DMS79 treated with DMSO at 0.1 percent for 48 hours (cell line): ENCODE measurements around the gene EPRS1.
"Not testable (repeated sequence)": the region's sequence is repeated elsewhere in the genome, so short reads cannot be mapped to it uniquely, and the experiment has no call there.

Source experiments
- DNase-seq: peaks from one replicate; lab custom pipeline; 2025; lab: John Stamatoyannopoulos, UW

The EPRS1 gene

DNA sequence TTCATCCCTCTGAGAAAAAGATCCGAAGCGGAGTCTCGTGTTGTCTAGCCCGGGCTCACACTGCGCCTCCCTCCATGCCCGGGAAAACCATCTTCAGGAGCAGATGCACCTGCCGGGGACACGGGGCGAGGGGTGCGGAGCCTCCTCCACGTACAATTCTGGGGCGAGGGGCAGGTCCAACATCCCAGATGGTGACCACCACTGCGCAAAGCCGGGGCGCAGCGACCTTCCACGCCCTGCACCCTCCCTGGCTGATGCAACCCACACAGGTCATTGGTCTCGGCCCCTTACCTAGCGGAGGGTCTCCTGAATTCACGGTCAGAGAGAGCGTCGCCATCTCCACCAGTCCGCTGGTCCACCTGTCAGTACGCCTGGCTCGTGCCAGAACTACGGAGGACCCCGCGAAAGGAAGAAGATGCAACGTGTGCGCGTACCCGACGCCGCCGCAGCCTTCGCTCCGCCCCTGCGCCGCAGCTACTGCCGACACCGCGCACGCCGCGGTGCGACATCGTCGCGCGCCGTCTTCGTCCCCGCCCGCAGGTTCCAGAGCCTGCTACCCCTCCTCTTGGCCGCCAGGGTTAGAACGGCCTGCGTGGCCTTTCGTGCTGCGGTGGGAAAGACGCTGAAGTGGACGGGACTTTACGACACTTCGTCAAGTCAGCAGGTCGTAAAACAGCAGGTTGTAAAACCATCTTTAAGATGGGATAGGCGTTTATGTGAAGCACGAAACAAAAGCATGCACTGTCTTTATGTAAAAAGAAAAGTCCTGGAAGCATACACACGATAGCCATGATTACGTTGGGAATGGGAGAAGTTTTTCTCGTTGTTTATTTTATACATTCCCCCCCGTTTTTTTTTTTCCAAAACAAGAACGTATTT, at the start of gene EPRS1:
EPRS1 (minus strand) TSS at position 454 of the 879 bp plus-strand sequence; CDS start at position 337, 117 bp downstream.
- peak; percentile 96 for DNase-seq

DNA sequence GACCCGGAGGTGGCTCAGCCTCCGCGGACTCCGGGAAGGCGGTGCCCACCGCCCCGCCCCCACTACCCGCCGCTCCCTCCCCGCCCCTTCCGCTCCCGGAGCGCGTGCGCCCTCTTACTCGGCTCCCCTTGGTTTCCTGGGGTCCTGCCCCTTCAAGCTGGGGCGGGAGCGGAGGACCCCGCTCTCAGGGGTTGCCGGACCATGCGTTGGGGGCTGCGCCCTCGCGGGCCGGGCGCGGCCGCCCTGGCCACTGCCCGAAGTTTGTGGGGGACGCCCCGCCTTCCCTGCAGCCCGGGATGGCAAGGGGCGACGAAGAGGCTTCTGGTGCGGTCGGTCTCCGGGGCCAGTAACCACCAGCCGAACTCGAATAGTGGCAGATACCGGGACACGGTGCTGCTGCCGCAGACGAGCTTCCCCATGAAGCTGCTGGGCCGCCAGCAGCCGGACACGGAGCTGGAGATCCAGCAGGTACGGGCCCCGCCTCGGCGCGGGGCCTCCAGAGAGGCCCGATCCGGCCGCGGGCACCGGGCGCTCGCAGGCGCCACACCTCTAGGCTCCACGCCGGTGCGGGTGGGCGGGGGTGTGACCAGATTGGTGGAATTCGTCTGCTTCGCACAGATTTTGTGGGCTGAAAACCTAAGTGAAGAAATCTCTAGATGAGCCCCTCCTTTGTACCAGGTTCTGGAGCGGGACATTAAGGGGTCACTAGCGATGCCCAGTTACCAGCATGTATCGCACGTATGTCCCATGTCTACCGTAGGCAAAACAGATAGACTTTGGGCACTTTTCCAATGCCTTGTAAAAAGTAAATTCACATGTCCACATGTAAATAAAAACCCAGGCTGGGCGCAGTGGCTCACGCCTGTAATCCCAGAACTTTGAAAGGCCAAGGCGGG, 48.0 kb upstream of the EPRS1 start, which contains the start of gene IARS2:
IARS2 (plus strand) TSS at position 117 of the 896 bp plus-strand sequence; CDS start at position 202, 85 bp downstream.
- DNase-seq, result peak; percentile 66

DNA sequence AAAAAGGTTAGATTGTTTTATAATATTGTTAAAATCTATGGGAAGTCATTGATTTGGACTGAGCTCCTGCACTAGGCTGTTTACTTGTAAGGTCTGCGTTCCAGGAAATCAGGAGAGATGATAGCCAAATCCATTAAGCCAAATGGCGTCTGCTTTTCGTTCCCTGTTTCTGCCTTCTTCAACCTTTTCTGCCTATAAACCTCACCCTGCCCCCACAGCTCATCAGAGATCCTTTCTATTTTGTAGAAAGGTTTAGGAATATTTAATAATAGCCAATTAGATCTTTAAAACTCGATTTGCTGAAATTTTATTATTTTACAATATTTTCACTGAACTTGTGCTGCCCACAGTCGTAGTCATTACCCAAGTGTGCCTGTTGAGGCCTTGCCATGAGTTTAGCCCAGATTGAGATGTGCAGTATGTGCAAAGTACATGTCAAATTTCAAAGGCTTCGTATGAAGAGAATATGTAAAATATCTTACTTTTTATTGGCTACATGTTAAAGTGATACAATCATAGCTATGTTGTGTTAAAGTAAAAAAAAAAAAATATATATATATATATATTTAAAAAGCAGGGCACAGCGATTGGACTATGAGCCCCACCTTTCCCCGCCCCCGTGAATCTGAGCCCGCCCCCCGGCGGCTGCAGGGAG, 47.2 kb upstream of the EPRS1 start:
- DNase-seq, result no peak

GRCh38 chr1:220092694-220093093, 46.4 kb upstream of the EPRS1 start:
- DNase-seq, result no peak

- DNase-seq, result peak; percentile 96
Measured at GRCh38 chr1:220089650-220090556, 43.6 kb upstream of the EPRS1 start, which contains the start of gene BPNT1. TSS of gene BPNT1 (minus strand) at chr1:220089788. CDS start at chr1:220079846, 9,942 bp downstream.

- DNase-seq, result not testable (repeated sequence)
Measured at GRCh38 chr1:220086261-220086686, 40.0 kb upstream of the EPRS1 start.

- DNase-seq, result no peak
Measured at GRCh38 chr1:220084460-220084859, 38.2 kb upstream of the EPRS1 start.

GRCh38 chr1:220077887-220078286, 31.6 kb upstream of the EPRS1 start:
- no peak for DNase-seq

- no peak for DNase-seq
Measured at GRCh38 chr1:220076861-220077762, 30.8 kb upstream of the EPRS1 start.

GRCh38 chr1:220067269-220068204, 21.2 kb upstream of the EPRS1 start:
- DNase-seq, result no peak

DNA sequence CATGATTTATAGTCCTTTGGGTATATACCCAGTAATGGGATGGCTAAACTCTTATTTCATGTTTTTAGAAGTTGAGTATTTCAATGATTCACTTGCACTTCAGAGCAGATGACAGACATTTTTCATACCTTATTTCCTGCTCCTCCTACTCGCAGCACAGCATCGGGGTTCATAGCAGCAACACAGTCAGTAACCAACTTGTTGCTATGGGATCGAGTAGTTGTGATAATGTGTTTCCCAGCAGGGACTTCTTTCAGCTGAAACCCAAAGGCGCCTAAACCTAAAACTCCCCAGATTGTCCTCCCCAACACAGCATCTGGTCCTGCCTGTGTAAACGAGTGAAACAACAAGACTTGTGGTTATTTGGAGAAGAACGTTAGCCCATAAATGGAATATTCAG, 16.3 kb upstream of the EPRS1 start:
- DNase-seq, result no peak

DNA sequence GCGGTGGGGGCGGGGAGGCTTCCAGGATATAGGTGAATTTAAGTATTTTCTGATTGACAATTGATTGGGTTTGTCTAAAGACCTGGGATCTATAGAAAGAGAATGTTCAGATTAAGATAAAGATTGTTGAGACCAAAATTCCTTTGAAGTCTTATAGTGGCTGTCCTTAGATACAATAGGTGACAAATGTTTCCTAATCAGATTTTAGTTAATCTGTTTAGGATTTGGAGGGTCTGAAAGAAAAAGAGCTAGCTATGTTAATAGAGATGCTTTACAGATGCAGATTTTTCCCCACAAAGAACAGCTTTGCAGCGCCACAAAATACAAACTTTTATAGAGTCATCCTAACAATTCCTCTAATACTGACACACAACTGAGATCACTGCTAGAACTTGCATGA, 14.6 kb upstream of the EPRS1 start:
- DNase-seq, result no peak

DNA sequence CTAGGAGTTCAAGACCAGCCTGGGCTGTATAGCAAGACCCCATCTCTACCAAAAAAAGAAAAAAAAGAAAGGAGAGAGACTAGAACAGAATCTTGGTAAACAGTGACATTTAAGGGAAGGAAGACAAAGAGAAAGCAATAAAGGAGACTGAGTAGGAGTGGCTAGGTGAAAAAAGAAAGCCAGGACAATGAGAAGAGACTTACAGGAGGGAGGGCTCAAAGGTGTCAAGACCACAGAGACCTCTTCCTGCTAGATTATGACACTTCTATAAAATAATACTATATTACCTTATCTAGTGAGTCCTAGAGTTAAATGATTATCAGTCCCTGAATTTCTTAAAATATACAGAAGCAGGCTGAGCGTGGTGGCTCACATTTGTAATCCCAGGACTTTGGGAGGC, 10.1 kb upstream of the EPRS1 start:
- DNase-seq, result no peak

DNA sequence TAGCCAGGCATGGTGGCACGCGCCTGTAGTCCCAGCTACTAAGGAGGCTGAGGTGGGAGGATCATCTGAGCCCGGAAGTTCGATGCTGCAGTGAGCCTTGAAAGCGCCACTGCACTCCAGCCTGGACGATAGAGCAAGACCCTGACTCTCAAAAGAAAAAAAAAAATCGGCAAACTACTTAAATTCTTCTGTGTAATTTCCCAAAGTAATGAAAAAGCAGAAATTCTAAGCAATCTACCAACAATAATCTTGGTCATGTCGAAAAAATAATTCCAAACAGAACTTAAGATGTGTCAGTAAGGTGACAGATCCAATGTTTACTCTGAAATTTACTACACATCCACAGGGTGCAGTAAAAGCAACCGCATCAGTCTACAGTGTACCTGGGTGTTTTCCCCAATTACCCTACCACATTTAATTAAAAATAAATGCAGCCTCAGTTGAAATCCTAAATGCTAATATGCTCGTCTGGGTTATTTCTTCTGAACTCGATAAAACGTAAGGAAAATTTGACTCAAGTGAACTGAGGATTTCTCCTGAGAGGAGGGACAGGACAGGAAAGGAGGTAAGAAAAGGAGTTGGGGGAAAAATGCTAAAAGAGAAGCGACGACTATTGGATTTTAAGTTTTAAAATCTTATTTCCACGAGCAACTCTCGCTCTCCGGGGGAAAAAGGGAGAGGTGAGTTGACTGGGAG, 801 bp downstream of the EPRS1 start:
- DNase-seq, result no peak

- no peak for DNase-seq
Measured at GRCh38 chr1:220044678-220045355, 1.5 kb downstream of the EPRS1 start.

DNA sequence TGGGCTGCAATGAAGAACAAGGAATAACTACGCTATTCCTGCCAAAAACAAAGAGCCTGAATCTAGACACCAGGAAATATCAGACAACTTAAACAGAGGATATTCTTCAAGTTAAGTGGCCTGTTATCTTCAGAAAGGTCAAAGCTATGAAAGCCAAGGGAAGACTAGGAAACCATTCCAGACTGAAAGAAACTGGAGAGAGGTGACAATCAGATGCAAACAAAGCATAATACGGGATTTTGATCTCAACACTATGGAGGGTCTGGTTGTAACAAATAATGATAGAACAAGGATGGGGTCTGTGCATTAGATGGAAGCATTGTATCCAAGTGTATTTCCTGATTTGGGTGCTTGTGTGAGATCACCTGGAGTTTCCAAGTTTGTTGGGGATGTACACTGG, 2.7 kb downstream of the EPRS1 start:
- DNase-seq, result no peak

GRCh38 chr1:220040028-220040596, 6.2 kb downstream of the EPRS1 start:
- DNase-seq, result no peak
